Caki2 (cell line): Measurements from ENCODE around the gene RUNX3. TPM values are rescaled to one million over a fixed set of nuclear protein-coding genes. Genes with fewer than 3 reads are reported as not detected.

Experiments used
- DNase-seq: peaks from one replicate; pipeline ENCODE4 v3.0.0-alpha.2; 2015; ENCODE audit warnings: low read depth
- in situ Hi-C: cut with HindIII; loops from 2 replicates; pipeline ENCODE4 v1.10.0; 2016; ENCODE audit warnings: low sequenced_read_pairs, low pct_unique_long_range_greater_than_20kb, mixed read lengths
- total RNA-seq: library from RNA; depleted of rRNA; stranded (reverse); fragments of >200 nt; shearing (Covaris generic); gene quantifications from 2 replicates; pipeline ENCODE4 v1.2.3, GENCODE V29; 2014; ENCODE audit warnings: low replicate concordance

The RUNX3 gene
- total RNA-seq, 1 experiment from 2014 or later = not detected

DNA sequence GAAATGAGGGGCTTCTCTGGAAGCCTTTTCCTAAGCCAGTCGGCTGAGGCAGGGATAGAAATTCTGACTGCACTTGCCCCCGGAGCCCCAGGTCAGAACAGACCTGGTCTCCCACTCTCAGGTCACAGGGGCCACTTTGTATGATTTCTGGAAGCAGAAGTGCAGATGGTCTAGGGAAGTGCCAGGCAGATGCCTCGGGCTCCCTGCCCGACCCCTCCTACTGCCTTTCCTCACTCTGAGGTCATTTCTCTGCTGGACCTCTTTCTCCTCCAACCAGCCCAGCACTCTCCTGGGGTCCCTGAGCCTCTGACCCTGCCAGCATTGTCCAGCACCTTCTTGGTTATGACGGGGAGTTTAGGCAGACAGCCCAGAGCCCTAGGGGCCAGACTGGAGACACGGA lies 8.7 kb downstream of the RUNX3 start:
- in situ Hi-C loops = no loop called here

DNA sequence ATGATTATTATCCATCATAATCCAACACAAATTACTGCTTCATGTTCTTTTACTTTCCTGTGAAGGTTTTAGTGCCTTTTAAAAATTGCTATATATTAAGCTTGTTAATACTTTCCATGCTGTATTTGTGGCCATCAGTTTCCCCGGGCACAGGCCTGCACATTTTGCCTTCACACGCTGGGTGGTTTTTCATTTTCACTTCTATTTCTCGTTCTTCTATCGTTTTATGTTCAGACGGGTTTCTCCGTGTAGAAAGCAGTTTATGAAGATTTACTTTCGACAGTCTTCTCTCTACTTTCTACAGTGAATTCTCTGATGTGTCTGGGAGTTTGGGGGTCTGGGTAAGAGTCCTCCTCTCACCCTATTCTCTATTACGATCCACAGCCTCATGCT lies 9.5 kb downstream of the RUNX3 start:
- in situ Hi-C loops = no loop called here
- DNase-seq = no peak

More for the DNA sequence above, 8.7 kb downstream of the RUNX3 start:
- DNase-seq = no peak

DNA sequence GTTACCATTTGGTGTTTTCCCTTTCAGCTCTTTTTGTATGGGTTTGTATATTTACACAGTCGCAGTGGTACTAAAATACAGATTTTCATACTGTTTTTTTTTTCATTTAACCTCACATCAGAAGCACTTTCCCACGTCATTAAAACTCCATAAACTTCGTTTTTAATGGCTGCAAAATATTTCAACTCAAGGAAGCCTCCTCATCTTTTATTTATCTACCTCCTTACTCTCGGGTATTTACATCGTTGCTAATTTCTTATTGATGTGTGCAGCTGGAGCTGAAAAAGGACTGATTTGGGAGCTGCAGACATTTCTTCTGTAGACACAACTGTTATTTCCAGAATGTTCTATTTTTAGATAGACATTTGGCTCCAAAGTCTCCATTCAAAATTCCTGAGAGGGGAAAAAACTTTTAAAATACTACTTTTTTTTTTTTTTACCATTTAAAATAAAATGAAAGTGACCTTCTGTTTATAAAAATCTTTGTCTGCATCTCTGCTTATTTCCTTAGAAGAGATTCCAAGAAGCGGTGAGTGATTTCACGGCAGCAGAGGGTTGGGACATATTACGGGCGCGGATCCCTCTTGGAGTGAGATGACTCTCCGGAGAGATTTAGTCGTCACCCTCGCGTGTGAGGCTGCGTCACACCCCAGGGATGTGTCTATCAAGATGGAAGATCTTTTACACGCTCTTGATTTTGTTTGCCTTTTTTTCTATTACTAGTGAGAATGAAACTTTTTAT lies 10.1 kb downstream of the RUNX3 start:
- in situ Hi-C loops = no loop called here
- DNase-seq = no peak

DNA sequence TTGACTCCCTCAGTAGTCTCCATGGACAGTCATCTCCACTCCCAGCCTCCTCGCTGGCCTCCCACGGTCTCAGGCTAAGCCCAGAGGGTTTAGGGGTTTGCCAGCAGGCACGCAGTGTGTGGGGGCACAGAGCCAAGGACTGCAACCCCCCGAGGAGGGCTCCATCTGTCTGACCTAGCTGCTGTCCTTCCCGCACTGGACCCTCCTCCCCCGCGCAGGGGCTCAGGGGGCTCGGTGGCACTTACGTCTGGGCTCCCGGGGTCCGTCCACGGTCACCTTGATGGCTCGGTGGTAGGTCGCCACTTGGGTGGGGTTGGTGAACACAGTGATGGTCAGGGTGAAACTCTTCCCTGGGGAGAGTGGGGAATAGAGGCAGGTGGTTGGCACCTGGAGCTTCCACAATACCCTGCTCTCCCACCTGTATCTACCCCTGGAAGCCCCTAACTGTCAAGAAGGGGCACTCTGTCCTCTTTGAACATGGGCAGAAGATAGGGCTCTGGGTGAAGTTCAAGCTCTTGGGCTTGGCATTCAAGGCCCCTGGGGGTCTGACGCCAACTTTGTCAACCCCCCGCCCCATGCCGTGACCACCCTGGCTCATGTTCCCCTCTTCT lies 11.0 kb downstream of the RUNX3 start:
- in situ Hi-C loops = no loop called here
- DNase-seq = no peak

DNA sequence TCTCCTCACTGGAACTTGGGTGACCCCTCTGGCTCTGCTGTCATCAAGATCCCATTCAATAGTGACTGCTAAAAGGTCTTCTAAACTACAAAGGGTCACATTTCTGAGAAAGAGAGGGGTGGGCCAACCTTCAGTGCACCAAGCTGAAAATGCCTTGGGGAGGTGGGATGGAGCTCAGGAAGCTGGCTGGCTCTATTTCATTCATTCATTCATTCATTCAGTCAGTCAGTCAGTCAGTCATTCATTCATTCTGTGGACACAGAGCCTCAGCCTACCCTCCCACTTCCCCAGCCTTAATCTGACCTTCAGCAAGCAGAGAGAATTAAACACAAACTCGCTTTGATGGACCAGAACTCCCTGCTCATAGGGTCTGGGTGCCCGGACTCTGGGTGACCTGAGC lies 11.7 kb downstream of the RUNX3 start:
- no peak for DNase-seq
- in situ Hi-C loops = no loop called here

DNA sequence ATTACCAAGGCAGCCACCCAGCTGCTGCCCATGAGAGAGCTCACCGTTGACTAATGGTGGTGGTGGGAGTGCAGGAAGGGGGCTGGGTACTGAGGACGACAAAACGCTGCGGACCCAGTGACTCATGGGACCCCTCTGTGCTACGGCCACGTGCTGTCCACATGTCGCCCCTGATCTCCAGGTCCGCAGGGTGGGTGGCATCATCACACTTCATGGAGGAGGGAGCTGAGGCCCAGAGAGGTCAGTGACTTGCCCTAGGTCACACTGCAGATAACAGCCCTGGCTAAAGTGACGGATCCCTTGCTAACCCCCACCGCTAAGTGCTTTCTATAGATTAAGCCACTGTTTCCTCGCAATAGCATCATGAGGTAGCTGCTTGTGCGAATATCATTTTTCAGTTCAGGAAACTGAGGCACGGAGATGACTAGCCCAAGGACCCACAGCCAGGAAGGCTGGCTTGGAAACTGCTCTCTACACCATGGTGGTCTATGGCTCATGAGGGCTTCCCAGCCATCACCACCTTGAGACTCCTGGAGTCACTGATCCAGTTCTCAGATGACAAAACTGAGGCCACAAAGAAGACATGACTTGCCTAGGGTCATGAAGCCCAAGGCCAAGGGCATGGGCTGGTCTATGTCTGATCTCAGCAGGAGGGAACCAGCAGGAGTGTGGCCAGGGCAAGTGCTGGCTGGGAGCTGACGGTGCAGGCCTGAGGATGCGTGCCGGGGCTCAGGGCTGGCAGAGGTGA lies 12.6 kb downstream of the RUNX3 start:
- no peak for DNase-seq
- in situ Hi-C loops = no loop called here

DNA sequence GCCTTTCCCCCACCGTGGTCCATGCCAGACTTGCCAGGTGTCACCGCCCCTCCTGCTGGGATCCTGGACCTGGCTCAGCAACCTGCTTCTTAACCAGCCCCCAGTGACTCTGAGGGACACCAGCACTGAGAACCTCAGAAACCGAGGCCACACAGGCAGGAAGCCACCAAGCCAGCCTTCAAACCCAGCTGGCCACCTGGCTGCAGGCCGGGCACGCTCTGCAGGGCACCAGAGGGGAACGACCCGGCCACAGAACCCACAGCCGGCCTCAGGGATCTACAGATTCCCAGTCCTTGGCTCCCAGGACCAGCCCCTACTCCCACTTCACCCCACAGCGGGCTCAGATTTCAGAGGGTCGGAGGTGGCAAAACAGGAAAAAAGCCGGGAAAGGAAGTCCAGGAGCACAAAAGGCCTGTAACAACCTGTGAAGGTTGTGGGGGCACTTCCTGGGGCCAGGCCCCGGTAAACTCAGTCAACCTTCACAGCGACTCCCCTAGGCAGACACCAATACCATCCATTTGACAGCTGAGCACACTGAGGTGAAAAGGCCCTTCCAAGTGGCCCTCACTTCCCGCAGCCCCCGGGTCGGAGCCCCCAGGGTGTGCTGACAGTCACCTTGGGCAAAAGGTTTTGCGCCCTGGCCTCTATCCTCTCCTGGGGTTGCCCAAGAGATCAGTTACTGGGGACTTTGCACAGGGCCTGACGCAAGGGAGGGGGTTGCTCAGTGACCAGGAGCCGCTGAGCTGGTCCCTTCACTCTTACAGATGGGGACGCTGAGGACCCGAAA lies 14.1 kb downstream of the RUNX3 start:
- in situ Hi-C loops = no loop called here
- DNase-seq = no peak

DNA sequence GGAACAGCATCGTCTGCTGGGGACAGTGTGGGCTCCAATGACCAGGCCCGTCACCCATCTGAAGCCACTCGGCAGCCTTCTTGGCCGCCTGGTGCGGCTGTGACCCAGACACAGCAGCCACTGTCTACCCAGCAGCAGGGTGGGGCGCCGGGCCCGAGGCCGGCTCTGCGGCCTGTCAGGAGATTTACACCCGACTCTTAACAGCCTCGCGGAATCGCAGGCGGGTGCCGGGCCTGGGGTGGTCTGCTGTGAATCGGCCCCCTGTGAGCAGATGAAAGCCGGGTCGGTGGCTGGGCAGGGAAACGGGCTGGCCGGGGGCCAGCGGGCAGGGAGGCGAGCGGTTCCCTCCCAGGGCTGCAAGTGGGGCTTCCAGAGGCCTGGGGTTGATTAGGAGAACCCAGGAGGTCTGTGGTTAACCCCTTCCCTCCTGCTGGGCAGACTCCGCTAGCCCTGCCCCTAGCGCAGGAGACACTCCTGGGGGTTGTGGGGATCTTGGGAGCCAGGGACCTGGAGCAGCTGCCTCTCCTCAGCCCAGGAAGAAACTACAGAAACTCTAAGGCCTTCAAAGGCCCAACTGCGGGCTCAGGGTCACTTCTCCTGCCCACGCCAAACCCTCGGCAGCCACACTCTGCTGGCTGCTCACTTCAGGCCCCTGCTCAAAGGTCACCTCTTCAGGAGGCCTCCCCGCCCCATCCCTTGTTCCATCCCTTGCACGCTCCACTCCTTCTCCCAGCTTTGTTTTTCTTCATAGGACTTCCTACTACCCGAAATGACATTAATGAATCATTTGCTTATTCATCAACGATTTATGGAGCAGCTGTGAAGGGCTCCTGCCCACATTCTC lies 15.6 kb downstream of the RUNX3 start:
- peak; percentile 29 for DNase-seq
- in situ Hi-C loops = no loop called here

DNA sequence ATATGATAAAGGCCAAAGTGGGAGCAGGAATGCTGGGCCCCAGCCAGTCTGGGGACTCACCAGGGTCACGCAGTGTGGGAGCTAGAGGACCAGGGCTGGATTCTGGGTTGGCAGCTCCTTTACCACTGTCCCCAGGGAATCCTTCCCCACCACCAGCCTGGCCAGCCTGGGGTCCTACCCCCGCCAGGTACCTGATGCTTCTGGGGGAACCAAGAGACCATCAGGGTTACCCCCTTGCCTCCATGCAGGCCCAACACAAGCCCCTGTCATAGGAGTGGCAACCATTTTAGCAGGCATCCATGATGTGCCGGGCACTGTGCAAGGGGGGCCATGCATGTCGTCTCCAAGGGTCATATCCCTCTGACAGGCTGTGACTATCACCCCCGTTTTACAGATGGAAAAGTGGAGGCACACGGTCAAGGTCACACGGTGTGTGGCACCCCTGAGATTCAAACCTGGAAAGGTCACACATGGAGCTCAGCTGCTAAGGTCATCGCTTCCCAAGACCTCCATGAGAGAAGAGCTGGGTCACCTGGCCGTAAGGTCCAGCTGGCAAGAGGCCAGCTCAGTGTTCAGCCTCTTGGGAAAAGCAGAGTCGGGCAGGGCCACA lies 16.4 kb downstream of the RUNX3 start:
- in situ Hi-C loops = no loop called here
- DNase-seq = no peak

DNA sequence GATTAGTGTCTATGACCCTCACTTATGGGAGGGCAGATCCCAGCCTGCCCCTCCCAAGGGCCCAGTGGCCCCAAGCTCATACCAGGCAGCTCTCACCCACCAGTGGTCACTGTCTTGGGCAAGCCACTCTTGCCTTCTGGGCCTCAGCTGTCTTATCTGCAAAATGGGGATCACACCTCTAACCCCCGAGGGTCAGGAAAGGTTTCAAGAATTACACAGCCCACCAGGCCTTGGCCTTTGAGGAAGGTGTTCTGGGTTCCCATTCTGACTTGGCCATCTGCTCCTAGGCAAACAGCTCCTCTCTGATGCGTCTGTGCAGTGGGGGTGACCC lies 16.8 kb downstream of the RUNX3 start:
- no peak for DNase-seq
- in situ Hi-C loops = no loop called here

DNA sequence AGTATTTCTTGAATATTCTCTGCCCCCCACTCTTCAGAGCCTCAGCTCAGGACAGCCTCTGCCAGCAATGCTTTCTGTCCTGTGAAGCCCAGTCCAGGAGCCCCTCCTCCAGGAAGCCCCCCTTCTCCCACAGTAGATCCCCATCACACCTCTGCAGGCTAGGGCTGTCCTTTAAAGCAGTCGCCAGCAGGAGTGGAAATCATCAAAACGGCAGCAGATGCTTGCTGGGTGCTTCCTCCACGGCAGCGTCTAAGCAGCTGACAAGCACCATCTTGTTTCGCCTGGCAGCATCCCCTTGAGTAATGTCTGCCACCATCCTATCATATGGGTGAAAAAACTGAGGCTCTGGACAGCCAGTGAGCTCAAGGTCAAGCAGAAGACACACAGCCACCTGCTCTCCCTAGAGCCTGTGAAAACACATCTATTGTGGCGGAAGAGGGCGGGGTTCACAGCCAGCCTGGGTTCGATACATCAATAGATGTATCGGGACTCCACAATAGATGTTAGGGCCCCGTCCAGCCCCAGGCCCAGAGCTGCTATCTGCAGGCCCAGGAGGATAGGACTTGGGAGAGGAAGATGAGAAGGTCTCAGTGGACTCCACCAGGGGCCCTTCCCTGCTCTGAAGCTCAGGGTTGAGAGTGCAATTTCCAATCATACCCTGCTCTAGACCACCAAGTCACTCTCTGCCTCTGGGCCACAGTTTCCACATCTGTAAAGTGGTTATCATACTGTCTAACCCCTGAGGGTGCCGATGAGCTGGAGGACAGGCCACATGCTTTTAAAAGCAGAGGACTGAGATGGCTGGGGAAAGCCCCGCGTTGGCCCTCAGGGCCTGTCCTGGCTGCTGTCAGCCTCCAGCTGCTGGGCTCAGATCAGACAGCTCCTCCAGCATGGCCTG lies 17.5 kb downstream of the RUNX3 start:
- in situ Hi-C loops = no loop called here
- no peak for DNase-seq

DNA sequence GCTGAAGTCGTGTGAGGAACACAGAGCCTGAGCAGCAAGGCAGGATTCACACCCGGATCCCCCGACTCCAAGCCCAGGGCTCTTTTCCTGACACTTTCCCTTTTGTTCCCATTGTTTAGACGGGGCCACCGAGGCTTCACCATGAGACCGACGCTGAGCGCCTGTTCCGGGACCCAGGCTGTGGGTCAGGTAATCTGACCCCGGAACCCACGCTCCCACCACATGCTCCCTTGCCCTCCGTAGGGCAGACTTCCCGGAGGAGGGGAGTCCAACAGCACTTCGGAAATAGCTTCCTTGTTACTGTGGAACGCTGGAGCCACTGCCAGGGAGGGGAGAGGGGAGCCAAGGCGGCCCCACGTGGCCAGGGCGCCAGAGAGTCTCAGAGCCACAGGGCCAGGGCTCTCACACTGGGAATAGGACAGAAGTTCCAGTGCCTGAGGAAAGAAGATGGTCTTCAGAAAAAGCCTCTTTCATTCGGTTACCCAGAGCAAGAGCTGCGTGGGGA lies 18.4 kb downstream of the RUNX3 start:
- in situ Hi-C loops = no loop called here
- no peak for DNase-seq

DNA sequence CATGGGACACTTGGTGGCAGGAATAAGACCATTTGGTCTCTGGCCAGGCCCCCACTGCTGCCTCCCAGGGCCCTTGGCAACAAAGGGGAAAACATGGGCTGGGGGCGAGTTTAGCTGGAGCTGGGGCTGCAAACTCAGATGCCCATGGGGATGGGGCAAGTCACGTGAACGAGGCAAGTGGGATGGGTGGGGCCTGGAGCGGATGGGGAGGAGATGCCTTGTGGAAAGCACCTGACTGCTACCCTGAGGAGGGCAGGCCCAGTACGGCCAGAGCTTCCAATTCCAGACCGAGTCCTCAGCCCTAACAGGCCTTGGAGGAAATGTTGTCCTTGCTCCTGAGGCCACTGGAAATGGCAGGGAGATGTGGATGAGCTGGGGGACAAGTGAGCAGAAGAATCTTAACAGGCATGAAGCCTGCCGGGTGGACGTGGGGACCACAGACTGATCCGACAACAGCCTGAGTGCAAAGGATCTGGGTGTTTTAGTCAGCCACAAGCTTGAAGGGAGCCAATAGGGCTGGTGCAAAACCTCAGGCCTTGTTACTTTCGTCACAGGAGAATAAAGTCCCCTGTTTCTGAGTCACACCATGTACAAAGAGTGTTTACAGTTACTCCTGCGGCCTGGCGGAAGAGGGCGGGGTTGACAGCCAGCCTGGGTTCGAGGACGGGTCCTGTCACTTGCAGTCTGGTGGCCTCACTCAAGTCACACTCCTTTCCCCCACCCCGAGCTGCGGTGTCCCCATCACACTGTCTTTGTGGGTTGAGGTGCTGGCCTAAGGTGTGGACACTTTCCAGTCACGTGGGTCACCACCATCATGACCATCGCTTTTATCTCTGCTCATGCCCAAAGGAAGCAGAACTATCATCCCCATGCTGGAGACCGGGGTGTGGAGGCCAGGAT lies 19.1 kb downstream of the RUNX3 start:
- in situ Hi-C loops = no loop called here
- peak; percentile 8 for DNase-seq

DNA sequence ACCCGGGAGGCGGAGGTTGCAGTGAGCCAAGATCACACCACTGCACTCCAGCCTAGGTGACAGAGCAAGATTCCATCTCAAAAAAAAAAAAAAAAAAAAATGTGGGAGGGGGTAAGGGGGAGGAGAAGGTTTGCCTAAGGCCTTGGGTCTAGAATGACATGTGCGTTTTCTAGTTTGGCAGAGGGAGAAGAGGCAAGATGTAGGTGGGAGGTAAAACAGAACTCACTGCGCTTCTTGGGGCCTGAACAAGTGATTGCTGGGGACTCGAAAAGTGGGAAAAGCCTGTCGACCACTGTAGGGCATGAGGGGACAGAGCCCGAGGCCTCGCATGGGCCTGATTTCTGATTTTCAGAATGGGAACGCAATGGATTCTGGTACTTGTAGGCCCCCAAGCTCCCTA lies 19.9 kb downstream of the RUNX3 start:
- in situ Hi-C loops = no loop called here
- DNase-seq = no peak

DNA sequence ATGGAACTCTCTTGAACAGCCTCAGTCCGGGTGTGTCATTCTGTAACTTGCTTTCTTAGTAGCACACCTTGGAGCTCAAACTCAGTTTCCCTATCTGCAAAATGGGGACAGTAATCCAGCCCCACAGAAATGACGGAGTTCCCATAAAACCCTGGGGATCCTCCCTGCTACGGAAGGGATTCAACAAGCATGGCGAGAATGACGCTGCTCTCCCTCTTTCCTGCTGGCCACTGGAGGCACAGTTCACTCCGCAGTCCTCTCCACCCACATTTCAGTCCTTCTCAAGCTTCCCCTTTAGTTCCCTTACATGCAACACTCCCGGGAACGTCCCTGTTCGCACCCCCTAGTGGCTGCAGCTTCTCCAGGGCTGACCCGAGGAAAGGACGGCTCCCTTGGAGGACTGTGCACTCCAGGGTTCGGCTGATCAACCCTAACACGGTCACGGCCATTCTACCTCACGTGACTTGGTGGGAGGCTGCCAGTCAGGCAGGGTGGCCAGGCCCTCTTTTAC lies 20.6 kb downstream of the RUNX3 start:
- DNase-seq = peak; percentile 4
- in situ Hi-C loops = no loop called here
